Measurements from ENCODE around the gene CHST5. TPM values are rescaled to one million over a fixed set of nuclear protein-coding genes. Genes with fewer than 3 reads are reported as not detected.
"Not testable (repeated sequence)": the region's sequence is repeated elsewhere in the genome, so short reads cannot be mapped to it uniquely, and the experiment has no call there.

CHST5 gene
- total and polyA plus RNA-seq, 2 experiments from 2014 or later, result not detected

DNA sequence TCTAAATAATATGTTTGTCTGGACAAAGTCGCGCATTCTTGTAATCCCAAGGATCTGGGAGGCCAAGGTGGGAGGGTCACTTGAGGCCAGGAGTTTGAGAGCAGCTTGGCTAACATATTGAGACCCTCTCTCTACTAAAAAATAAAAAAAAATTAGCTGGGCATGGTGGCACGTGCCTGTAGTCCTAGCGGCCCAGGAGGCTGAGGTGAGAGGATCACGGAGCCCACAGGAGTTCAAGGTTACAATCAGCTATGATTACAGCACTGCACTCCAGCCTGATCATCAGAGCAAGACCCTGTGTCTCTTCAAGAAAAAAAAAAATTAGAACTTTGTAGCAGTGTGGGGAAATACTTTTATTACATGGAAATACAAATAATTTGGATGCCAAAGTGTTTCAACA is 34.5 kb downstream of the CHST5 start (continued):
- TF ChIP-seq, protein P1, sequence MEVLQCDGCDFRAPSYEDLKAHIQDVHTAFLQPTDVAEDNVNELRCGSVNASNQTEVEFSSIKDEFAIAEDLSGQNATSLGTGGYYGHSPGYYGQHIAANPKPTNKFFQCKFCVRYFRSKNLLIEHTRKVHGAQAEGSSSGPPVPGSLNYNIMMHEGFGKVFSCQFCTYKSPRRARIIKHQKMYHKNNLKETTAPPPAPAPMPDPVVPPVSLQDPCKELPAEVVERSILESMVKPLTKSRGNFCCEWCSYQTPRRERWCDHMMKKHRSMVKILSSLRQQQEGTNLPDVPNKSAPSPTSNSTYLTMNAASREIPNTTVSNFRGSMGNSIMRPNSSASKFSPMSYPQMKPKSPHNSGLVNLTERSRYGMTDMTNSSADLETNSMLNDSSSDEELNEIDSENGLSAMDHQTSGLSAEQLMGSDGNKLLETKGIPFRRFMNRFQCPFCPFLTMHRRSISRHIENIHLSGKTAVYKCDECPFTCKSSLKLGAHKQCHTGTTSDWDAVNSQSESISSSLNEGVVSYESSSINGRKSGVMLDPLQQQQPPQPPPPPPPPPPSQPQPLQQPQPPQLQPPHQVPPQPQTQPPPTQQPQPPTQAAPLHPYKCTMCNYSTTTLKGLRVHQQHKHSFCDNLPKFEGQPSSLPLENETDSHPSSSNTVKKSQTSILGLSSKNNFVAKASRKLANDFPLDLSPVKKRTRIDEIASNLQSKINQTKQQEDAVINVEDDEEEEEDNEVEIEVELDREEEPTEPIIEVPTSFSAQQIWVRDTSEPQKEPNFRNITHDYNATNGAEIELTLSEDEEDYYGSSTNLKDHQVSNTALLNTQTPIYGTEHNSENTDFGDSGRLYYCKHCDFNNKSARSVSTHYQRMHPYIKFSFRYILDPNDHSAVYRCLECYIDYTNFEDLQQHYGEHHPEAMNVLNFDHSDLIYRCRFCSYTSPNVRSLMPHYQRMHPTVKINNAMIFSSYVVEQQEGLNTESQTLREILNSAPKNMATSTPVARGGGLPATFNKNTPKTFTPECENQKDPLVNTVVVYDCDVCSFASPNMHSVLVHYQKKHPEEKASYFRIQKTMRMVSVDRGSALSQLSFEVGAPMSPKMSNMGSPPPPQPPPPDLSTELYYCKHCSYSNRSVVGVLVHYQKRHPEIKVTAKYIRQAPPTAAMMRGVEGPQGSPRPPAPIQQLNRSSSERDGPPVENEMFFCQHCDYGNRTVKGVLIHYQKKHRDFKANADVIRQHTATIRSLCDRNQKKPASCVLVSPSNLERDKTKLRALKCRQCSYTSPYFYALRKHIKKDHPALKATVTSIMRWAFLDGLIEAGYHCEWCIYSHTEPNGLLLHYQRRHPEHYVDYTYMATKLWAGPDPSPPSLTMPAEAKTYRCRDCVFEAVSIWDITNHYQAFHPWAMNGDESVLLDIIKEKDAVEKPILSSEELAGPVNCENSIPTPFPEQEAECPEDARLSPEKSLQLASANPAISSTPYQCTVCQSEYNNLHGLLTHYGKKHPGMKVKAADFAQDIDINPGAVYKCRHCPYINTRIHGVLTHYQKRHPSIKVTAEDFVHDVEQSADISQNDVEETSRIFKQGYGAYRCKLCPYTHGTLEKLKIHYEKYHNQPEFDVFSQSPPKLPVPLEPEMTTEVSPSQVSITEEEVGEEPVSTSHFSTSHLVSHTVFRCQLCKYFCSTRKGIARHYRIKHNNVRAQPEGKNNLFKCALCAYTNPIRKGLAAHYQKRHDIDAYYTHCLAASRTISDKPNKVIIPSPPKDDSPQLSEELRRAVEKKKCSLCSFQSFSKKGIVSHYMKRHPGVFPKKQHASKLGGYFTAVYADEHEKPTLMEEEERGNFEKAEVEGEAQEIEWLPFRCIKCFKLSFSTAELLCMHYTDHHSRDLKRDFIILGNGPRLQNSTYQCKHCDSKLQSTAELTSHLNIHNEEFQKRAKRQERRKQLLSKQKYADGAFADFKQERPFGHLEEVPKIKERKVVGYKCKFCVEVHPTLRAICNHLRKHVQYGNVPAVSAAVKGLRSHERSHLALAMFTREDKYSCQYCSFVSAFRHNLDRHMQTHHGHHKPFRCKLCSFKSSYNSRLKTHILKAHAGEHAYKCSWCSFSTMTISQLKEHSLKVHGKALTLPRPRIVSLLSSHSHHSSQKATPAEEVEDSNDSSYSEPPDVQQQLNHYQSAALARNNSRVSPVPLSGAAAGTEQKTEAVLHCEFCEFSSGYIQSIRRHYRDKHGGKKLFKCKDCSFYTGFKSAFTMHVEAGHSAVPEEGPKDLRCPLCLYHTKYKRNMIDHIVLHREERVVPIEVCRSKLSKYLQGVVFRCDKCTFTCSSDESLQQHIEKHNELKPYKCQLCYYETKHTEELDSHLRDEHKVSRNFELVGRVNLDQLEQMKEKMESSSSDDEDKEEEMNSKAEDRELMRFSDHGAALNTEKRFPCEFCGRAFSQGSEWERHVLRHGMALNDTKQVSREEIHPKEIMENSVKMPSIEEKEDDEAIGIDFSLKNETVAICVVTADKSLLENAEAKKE (CRISPR knock-in tag; IDR thresholded peaks at IDR 0.05), result no peak
- no peak for TF ChIP-seq NANOG (IDR thresholded peaks at IDR 0.05; ENCODE audit: borderline replicate concordance)

DNA sequence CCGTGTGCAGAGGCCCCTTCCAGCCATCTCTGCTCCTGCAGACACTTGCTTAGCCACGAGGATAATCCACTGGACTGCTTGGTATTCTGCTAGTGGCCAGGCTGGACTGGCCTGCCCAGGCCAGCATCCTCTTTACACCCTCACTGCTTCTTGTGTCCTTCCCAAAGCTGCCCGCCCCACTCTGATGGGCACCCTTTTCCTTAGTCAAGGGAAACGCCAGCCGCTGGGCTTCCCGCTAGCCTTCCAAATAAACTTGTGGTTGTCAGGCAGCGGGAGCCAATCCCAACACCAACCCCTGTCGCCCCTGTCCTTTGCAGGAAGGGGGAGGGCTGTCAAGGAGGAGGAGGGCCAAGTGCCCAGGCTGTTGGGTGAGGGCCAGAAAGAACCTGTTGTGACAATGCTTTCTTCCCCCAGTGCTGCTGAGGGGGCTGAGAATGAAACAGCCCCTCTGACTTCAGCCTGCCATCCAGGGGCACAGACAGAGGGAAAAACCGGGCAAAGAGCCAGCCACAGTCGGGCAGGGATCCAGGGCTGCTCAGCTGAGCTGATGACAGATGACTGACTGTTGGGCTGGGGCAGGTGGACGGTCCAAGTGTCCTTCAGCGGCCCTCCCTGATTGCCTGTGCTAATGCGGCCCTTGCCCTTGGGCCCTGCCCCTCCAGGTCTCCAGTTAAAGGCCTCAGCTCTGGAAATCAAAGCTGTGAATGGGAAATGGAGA is 37.1 kb downstream of the CHST5 start:
- H3K27ac ChIP-seq (ENCODE audit: low read depth); H3K4me3 Mint-ChIP-seq; ATAC-seq; H3K9me2 ChIP-seq (ENCODE audit: insufficient read depth); H4K20me1 ChIP-seq (replicated peaks; ENCODE audit: insufficient read depth); H3K9me3 Mint-ChIP-seq; H2AFZ ChIP-seq; H3K4me1 Mint-ChIP-seq; H3K36me3 ChIP-seq (ENCODE audit: insufficient read depth); H3K4me1 ChIP-seq (ENCODE audit: insufficient read depth); H3K4me3 ChIP-seq; H3K79me2 ChIP-seq (replicated peaks; ENCODE audit: insufficient read depth); H3K27me3 Mint-ChIP-seq (ENCODE audit: insufficient read depth, low read depth, poor library complexity); DNase-seq (ENCODE audit: low spot score); H3K4me2 ChIP-seq; H3K36me3 Mint-ChIP-seq (ENCODE audit: low read depth); H3K27ac Mint-ChIP-seq: not testable (repeated sequence)
- Histone ChIP-seq H3K27me3 (ENCODE audit: insufficient read depth) (peaks cover 12% of the 10 kb centered on the region), H3F3A (replicated peaks; ENCODE audit: low read depth) (peaks cover 13% of the 10 kb centered on the region; the same call in 1 of the 2 replicates)

- peaks cover 10% of the 10 kb centered on the region; the same call in 1 of the 2 replicates for H3K4me1 ChIP-seq (ENCODE audit: insufficient read depth)
- no peaks in the 10 kb centered on the region for H3K9me3 Mint-ChIP-seq
- peaks cover 6% of the 10 kb centered on the region for H3K27me3 Mint-ChIP-seq (ENCODE audit: insufficient read depth, low read depth, poor library complexity)
- H3K4me1 Mint-ChIP-seq, result peaks cover 4% of the 10 kb centered on the region; the same call in 1 of the 3 replicates
- ATAC-seq (no peak), DNase-seq (ENCODE audit: low spot score) (no peak)
- H3K4me2 ChIP-seq, result no peak overlapping the region
- no peak overlapping the region for H3K4me3 ChIP-seq
- TF ChIP-seq ZNF331 (CRISPR knock-in tag; IDR thresholded peaks at IDR 0.05; ENCODE audit: low read depth), result no peak
- no peak for TF ChIP-seq NANOG (IDR thresholded peaks at IDR 0.05; ENCODE audit: borderline replicate concordance)
- H3K36me3 ChIP-seq (ENCODE audit: insufficient read depth), result no peaks in the 10 kb centered on the region
- peaks cover 13% of the 10 kb centered on the region; the same call in 1 of the 2 replicates for H3F3A ChIP-seq (replicated peaks; ENCODE audit: low read depth)
- no peak overlapping the region for H3K27ac ChIP-seq (ENCODE audit: low read depth)
- H3K36me3 Mint-ChIP-seq (ENCODE audit: low read depth), result no peaks in the 10 kb centered on the region
- no peak overlapping the region for H2AFZ ChIP-seq
- no peak overlapping the region for H3K27ac Mint-ChIP-seq
- peaks cover 5% of the 10 kb centered on the region; the same call in 1 of the 2 replicates for H3K79me2 ChIP-seq (replicated peaks; ENCODE audit: insufficient read depth)
- peaks cover 13% of the 10 kb centered on the region for H3K27me3 ChIP-seq (ENCODE audit: insufficient read depth)
- no peaks in the 10 kb centered on the region for H3K9me2 ChIP-seq (ENCODE audit: insufficient read depth)
- no peak overlapping the region for H3K4me3 Mint-ChIP-seq
- H4K20me1 ChIP-seq (replicated peaks; ENCODE audit: insufficient read depth), result no peaks in the 10 kb centered on the region; the same call in 1 of the 2 replicates
These were observed 38.4 kb downstream of the CHST5 start for GRCh38 chr16:75497558-75497957.

Data from GM23338 (cell line).